RWPE2 (cell line): ENCODE results near the gene SOX13.

ENCODE experiments used
- ATAC-seq: fragments of 200-7000 bp; cut with Tn5 transposase; 3 replicates; pipeline ENCODE4 v1.9.1; 2021; ENCODE audit warnings: low read depth
- DNase-seq: peaks from one replicate; pipeline ENCODE4 v3.0.0-alpha.2; 2020; ENCODE audit warnings: low spot score
- H3K27ac ChIP-seq: fragments of 450-650 bp; 2 replicates; pipeline ENCODE4 v1.5.1; 2017; ENCODE audit warnings: mild to moderate bottlenecking; ENCODE audit not compliant: poor library complexity, severe bottlenecking
- H3K27me3 ChIP-seq: fragments of 250-450 bp; sonication (Bioruptor Pico); 2 replicates; pipeline ENCODE4 v1.5.1; 2021; ENCODE audit warnings: mild to moderate bottlenecking, moderate library complexity; ENCODE audit not compliant: insufficient read depth, poor library complexity, severe bottlenecking
- H3K36me3 ChIP-seq: fragments of 250-450 bp; sonication (Bioruptor Pico); 2 replicates; pipeline ENCODE4 v1.5.1; 2020; ENCODE audit warnings: low read depth, mild to moderate bottlenecking, moderate library complexity
- H3K4me1 ChIP-seq: fragments of 250-450 bp; sonication (Bioruptor Pico); 2 replicates; pipeline ENCODE4 v1.5.1; 2021; ENCODE audit warnings: mild to moderate bottlenecking, moderate library complexity; ENCODE audit not compliant: insufficient read depth, poor library complexity, severe bottlenecking
- H3K4me3 ChIP-seq: fragments of 250-450 bp; sonication (Bioruptor Pico); 2 replicates; pipeline ENCODE4 v1.5.1; 2021; ENCODE audit warnings: mild to moderate bottlenecking, moderate library complexity; ENCODE audit not compliant: severe bottlenecking
- H3K9me3 ChIP-seq: fragments of 250-450 bp; sonication (Bioruptor Pico); 2 replicates; pipeline ENCODE4 v1.5.1; 2021; ENCODE audit warnings: mild to moderate bottlenecking, moderate library complexity; ENCODE audit not compliant: severe bottlenecking
- CTCF ChIP-seq: fragments of 450-650 bp; IDR thresholded peaks from one replicate; pipeline ENCODE4 v1.5.1; 2017; ENCODE audit warnings: mild to moderate bottlenecking, moderate library complexity; ENCODE audit not compliant: poor library complexity, severe bottlenecking

Gene SOX13

GRCh38 chr1:204161609-204162493, 88.9 kb downstream of the SOX13 start:
- ATAC-seq (no peak), DNase-seq (no peak)
- Histone ChIP-seq H3K9me3 (no peaks in the 10 kb centered on the region), H3K27ac (peak overlapping the region; percentile 1), H3K4me3 (no peak overlapping the region), H3K27me3 (no peaks in the 10 kb centered on the region), H3K4me1 (peaks cover 2% of the 10 kb centered on the region), H3K36me3 (no peaks in the 10 kb centered on the region)
- no peak for TF ChIP-seq CTCF

- Histone ChIP-seq H3K27me3 (no peaks in the 10 kb centered on the region), H3K9me3 (no peaks in the 10 kb centered on the region), H3K4me1 (peaks cover 2% of the 10 kb centered on the region), H3K36me3 (no peaks in the 10 kb centered on the region), H3K27ac (no peak overlapping the region), H3K4me3 (no peak overlapping the region)
- TF ChIP-seq CTCF: peak; percentile 99
- DNase-seq: no peak
- peak; percentile 94 for ATAC-seq
Measured at GRCh38 chr1:204162494-204163074, 89.7 kb downstream of the SOX13 start.

- no peak for DNase-seq
- no peak for ATAC-seq
- no peak within 1 kb of the TSS for H3K27ac ChIP-seq
- H3K9me3 ChIP-seq: peaks cover 21% of the 10 kb centered on the region
- peaks cover 3% of the 10 kb centered on the region for H3K4me1 ChIP-seq
- no peak for TF ChIP-seq CTCF
- no peaks in the 10 kb centered on the region for H3K27me3 ChIP-seq
- no peaks in the 10 kb centered on the region for H3K36me3 ChIP-seq
- no peak within 1 kb of the TSS for H3K4me3 ChIP-seq
Measured at GRCh38 chr1:204166219-204166618, 93.3 kb downstream of the SOX13 start, which contains the start of gene REN. REN (minus strand) TSS chr1:204166337; CDS start chr1:204166293, 44 bp downstream.

GRCh38 chr1:204167730-204168129, 94.8 kb downstream of the SOX13 start:
- Histone ChIP-seq H3K4me3 (no peak overlapping the region), H3K4me1 (peaks cover 11% of the 10 kb centered on the region), H3K36me3 (no peaks in the 10 kb centered on the region), H3K27me3 (no peaks in the 10 kb centered on the region), H3K9me3 (peaks cover 24% of the 10 kb centered on the region), H3K27ac (no peak overlapping the region)
- ATAC-seq: no peak
- DNase-seq: no peak
- no peak for TF ChIP-seq CTCF
